ENCODE results near the gene TPK1. TPM values are rescaled to one million over a fixed set of nuclear protein-coding genes. Genes with fewer than 3 reads are reported as not detected.

The TPK1 gene
- total RNA-seq, 2 donors from 2014 or later, result 4.1 to 6.4 TPM

GRCh38 chr7:144596953-144597352 lies 238.9 kb downstream of the TPK1 start:
- Histone ChIP-seq H3K4me1 (no peaks in the 10 kb centered on the region), H3K27me3 (no peaks in the 10 kb centered on the region), H3K27ac (no peak overlapping the region), H3K4me3 (no peak overlapping the region), H3K36me3 (peaks cover 3% of the 10 kb centered on the region), H3K9me3 (peaks cover 0 to 38% of the 10 kb centered on the region in 2 donors)
- no peak for DNase-seq (ENCODE audit: low spot score)
- TF ChIP-seq CTCF (IDR thresholded peaks at IDR 0.05), result no peak

DNA sequence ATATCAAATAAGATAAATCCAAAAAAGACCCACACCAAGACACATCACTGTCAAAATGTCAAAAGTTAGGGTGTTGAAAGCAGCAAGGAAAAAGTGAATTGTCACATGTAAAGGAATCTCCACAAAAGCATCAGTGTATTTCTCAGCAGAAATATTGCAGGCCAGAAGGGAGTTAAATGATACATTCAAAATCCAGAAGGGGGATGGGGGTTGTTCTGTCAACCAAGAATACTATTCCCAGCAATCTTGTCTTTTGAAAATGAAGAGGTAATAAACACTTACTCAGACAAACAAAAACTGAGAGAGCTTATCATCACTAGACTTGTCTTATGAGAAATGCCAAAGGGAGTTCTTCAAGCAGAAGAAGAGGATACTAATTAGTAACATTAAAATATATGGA lies 241.3 kb downstream of the TPK1 start:
- TF ChIP-seq CTCF (IDR thresholded peaks at IDR 0.05), result no peak
- Histone ChIP-seq H3K4me1 (no peaks in the 10 kb centered on the region), H3K27ac (no peak overlapping the region), H3K36me3 (peaks cover 3% of the 10 kb centered on the region), H3K27me3 (no peaks in the 10 kb centered on the region), H3K4me3 (no peak overlapping the region), H3K9me3 (peaks cover 0 to 38% of the 10 kb centered on the region in 2 donors)
- DNase-seq (ENCODE audit: low spot score), result no peak

DNA sequence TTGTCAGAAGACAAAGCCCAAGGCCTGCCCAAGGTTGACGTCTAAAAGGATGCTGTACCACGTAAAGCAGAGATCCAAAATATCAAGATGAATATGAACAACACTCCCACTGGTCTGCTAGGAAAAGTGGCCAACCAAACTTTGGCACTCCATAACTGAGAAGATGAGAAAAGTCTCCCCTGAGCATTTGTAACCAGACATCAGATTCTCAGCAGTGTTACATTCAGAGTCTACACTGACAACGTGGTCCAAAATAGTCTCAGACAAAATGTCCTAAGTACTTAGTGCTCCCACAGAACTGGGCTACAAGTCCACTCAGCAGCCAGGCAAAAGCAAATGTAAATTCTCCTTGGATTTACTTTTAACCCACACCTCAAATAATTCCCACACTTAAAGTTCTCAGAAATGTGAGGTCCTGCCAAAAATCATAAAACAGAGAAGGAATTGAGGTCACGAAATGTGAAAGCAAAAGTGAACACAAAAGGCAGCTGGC lies 247.2 kb downstream of the TPK1 start:
- peaks cover 0 to 2% of the 10 kb centered on the region in 2 donors for H3K9me3 ChIP-seq
- DNase-seq (ENCODE audit: low spot score), result no peak
- no peaks in the 10 kb centered on the region for H3K4me1 ChIP-seq
- no peak overlapping the region for H3K4me3 ChIP-seq
- no peaks in the 10 kb centered on the region for H3K36me3 ChIP-seq
- TF ChIP-seq CTCF (IDR thresholded peaks at IDR 0.05), result no peak
- H3K27ac ChIP-seq, result no peak overlapping the region
- H3K27me3 ChIP-seq, result no peaks in the 10 kb centered on the region

- H3K4me3 ChIP-seq, result no peak overlapping the region
- no peak for TF ChIP-seq CTCF (IDR thresholded peaks at IDR 0.05)
- H3K27ac ChIP-seq, result no peak overlapping the region
- H3K36me3 ChIP-seq, result no peaks in the 10 kb centered on the region
- no peaks in the 10 kb centered on the region for H3K27me3 ChIP-seq
- no peaks in the 10 kb centered on the region for H3K4me1 ChIP-seq
- H3K9me3 ChIP-seq, result no peaks in the 10 kb centered on the region
- no peak for DNase-seq (ENCODE audit: low spot score)
Observed at GRCh38 chr7:144587701-144588100, 248.2 kb downstream of the TPK1 start.

DNA sequence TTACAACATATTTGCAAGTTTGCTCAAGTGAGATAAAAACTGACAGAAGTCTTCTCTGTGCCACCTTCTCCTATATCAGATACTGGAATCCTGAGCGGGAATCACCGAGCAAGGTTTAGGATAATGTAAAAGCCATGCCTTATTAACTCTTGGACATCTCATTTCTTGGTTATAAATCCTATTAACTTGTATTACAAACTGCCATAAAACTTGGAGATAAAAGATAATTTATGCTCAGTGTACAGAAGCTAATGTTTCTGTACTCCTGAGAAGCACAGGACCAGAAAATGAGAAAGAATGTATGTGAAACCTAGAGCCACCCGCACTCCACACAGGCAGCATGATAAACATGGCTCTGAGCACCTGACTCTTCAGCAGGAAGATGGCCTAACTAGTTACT lies 251.1 kb downstream of the TPK1 start:
- no peak for DNase-seq (ENCODE audit: low spot score)
- TF ChIP-seq CTCF (IDR thresholded peaks at IDR 0.05), result no peak
- H3K4me1 ChIP-seq, result no peaks in the 10 kb centered on the region
- H3K27ac ChIP-seq, result no peak overlapping the region
- no peaks in the 10 kb centered on the region for H3K27me3 ChIP-seq
- H3K4me3 ChIP-seq, result no peak overlapping the region
- no peaks in the 10 kb centered on the region for H3K9me3 ChIP-seq
- H3K36me3 ChIP-seq, result no peaks in the 10 kb centered on the region

GRCh38 chr7:144579687-144580086 lies 256.2 kb downstream of the TPK1 start:
- TF ChIP-seq CTCF (IDR thresholded peaks at IDR 0.05), result no peak
- no peak for DNase-seq (ENCODE audit: low spot score)
- H3K9me3 ChIP-seq, result no peaks in the 10 kb centered on the region
- H3K27ac ChIP-seq, result no peak overlapping the region
- H3K4me3 ChIP-seq, result no peak overlapping the region
- no peaks in the 10 kb centered on the region for H3K27me3 ChIP-seq
- no peaks in the 10 kb centered on the region for H3K36me3 ChIP-seq
- H3K4me1 ChIP-seq, result no peaks in the 10 kb centered on the region

All from right atrium auricular region (tissue), 2 donors.